HT-29 (cell line): ENCODE measurements around the gene SCEL. TPM values are rescaled to one million over a fixed set of nuclear protein-coding genes. Genes with fewer than 3 reads are reported as not detected.
"Not testable (repeated sequence)": the region's sequence is repeated elsewhere in the genome, so short reads cannot be mapped to it uniquely, and the experiment has no call there.

Experiments
- DNase-seq: peaks from one replicate; pipeline ENCODE4 v3.0.0-alpha.2; 2015; ENCODE audit warnings: low spot score
- total RNA-seq: library from RNA; depleted of rRNA; stranded (reverse); fragments of >200 nt; shearing (Covaris generic); gene quantifications from 2 replicates; pipeline ENCODE4 v1.2.3, GENCODE V29; 2014; rRNA removed

SCEL gene
- 2.1 and 3.9 TPM in 2 replicates for total RNA-seq

GRCh38 chr13:77535448-77535847 lies at the start of gene SCEL:
Gene SCEL (plus strand): TSS chr13:77535706. CDS start chr13:77555876, 20,170 bp downstream.
- peak; percentile 86 for DNase-seq

DNA sequence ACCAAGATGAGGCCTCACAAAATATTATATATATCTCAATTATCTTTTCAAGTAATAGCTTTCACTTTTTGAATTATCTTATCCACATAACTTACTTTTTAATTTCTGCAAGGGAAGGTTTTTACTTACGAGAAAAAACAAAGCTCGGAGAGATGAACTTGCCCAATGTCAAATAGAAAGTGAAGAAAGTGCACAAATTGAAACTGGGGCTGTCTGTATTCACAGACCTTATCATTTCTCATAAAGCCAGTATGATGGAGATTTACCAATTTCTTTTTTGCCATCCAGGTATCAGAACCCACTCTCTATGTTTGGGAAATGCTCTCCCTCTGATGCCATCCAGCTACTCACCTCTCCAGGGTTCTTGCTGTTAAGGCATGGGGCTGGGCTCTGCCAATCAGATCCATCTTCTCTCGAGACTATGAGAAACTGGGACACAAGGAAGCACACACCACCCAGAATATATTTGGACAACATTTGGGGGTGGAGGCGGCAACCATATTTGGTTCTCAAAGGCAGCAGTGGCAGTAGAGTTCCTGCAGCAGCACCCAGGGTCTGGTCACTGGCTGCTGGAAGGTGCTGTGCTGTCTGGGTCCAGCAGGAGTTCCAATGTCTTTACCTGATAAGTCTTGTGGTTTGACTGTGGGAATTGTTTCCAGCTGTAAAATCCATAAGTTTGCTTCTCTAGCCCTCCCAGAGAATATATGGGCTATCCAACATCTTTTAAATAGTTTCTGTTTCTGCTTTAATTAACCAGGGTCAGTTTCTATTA lies 45.8 kb upstream of the SCEL start:
- DNase-seq: no peak

GRCh38 chr13:77492982-77493381 lies 42.5 kb upstream of the SCEL start:
- DNase-seq: peak; percentile 83

GRCh38 chr13:77494226-77494625 lies 41.3 kb upstream of the SCEL start:
- DNase-seq: no peak

DNA sequence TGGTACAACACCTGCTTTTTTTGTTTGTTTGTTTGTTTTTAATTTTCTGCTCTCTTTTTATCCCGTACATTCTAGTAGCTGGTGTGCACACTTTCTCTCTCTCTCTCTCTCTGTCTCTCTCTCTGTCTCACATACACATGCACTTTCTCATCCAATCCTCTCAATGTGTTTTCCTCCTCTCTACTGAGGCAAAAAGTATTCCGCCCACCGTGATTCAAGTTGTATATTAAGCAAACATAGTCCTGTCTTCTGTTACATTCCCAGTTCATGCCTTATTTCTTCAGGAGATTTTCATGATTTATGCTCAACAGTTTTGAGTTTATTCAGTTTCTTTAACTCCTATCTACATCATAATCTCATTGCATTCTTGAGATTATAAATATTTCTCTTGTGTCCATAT lies 38.2 kb upstream of the SCEL start:
- no peak for DNase-seq

- DNase-seq: no peak
Measured at GRCh38 chr13:77497835-77498234, 37.7 kb upstream of the SCEL start.

- no peak for DNase-seq
Measured at GRCh38 chr13:77502104-77502720, 33.3 kb upstream of the SCEL start.

GRCh38 chr13:77503398-77503797 lies 32.1 kb upstream of the SCEL start:
- no peak for DNase-seq

GRCh38 chr13:77506874-77507273 lies 28.6 kb upstream of the SCEL start:
- peak; percentile 64 for DNase-seq

DNA sequence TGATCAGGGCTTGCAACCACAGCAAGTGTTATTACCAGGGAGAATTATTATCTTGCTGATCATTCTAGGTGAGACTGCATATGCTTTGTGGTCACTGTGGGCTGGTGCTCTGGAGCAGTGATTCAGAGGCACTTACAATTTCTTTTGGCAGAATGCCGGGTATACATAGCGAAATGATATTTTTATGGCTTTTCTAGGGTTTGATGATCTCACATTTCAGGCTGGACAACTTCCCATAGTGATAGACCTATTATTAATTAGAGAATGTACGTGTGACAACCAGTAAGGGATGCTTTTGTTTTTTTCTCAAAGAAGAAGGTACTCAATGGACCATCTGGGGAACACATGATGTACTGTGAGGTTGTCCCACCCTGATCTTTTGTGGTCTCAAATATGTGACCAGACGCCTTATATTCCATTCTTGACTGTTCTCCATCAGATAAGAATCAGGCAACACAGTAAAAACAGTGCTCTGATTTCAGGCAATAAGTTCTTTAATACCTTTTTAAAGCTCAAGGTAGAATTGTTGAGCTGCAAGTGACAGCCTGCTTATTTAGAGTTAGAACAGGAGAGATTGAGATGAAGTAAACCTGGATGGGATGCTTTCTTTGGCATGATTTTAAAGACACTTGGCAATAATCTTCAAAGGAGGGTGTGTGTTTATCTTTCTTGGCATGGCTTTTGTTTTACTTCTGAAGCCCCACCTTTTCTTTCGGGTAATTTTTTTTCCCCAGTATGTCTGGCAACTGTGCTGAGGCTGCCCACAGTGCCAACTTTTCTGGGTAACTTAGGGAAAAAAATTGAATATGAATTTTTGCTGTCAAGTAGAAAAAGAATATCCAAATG lies 27.4 kb upstream of the SCEL start:
- DNase-seq: peak; percentile 97

DNA sequence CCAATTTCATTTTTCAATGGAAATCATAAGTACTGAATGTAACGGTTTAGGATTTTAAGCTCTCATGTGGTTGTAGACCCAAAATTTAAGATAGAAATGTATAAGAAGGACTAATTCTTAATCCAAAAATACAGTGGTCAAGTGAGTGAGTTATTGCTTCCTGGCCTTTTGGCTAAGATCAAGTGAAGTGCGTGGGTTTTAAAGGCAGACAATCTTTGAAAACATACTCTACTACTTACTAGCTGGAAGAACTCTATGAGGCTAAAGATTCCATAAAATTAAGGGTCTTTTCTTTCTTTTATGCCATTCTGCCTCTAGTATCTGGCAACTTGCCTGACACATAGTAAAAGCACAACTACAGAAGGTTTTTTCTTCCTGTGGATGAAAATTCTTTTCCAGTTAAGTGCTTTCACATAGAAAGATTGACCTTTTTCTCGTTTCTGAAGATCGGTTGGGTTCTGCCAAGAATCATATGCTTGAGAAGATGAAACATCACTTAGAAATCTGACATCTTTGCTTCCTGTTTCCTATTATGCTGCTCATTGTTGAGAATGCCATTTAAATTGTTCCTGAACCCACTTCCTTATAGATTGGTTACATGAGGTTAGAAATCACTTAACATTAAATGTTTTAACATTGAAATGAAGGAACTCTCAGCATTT lies 26.4 kb upstream of the SCEL start:
- DNase-seq: peak; percentile 67

DNA sequence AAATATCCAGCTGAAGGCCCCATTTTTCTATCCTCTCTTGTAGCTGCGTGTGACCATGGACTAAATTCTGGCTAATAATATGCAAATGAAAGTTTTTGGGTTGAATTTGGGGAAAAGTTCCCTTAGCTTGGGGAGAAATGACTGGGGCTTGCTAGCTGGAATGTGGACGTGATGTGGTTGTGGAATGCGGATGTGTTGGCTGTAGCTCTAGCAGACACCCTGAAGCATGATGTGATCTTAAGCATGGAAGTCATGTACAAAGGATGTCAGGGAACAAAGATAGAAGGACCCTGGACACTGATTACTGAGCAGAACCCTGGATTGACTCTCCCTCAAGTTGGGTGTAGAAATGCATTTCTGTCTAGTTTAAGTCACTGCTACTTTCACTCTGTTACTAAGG lies 25.4 kb upstream of the SCEL start:
- DNase-seq: no peak

GRCh38 chr13:77511552-77511951 lies 24.0 kb upstream of the SCEL start:
- no peak for DNase-seq

GRCh38 chr13:77513719-77514335 lies 21.7 kb upstream of the SCEL start:
- DNase-seq: no peak

- DNase-seq: no peak
Measured at GRCh38 chr13:77514336-77514726, 21.2 kb upstream of the SCEL start.

DNA sequence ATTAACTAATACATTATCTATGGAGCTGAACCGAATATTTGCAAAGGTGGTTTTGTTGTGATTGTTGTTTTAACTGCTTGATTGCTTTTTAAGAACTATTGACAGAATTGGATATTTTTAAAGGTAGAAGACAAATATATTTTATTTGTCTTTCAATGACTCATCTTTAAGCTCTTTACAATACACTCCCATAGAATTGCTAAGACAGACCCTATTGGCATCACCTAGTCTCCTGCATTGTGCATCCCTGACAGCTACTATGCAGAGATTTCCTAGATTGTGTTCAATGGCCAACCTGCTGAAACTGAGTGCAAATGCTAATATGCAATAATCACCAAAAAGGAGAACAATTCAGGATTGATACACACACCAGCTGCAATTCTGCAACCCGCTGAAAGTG lies 19.7 kb upstream of the SCEL start:
- DNase-seq: no peak

GRCh38 chr13:77516342-77516789 lies 19.1 kb upstream of the SCEL start:
- DNase-seq: no peak

GRCh38 chr13:77518266-77518665 lies 17.2 kb upstream of the SCEL start:
- no peak for DNase-seq

GRCh38 chr13:77519396-77519795 lies 16.1 kb upstream of the SCEL start:
- DNase-seq: not testable (repeated sequence)

GRCh38 chr13:77519808-77520207 lies 15.7 kb upstream of the SCEL start:
- no peak for DNase-seq

DNA sequence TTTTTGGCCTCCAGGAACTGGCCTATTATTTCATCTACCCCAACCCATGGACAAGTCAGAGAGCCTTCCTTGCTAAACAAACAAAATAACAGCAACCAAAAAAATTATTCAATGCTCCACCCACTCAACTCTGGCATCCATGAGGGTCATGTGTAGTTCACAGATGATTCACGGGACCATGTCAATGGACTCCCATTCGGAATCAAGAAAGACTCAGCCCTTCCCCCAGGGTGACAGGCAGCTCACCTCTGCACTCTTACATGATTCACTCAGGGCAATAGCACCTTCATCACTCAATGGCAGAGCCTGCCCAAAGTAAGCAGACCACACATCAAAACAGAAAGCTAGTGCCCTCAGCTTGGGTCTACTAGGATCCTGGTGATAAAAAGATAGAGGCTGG lies 14.3 kb upstream of the SCEL start:
- peak; percentile 87 for DNase-seq
